Activated T-helper 9 cell treated with anti-CD3 and anti-CD28 coated beads, Interleukin-2, amount 50 U/mL, for 16 hours (primary cell): ENCODE measurements around the gene DCLRE1C.
"Not testable (repeated sequence)": the region's sequence is repeated elsewhere in the genome, so short reads cannot be mapped to it uniquely, and the experiment has no call there.

Source experiments
- DNase-seq: peaks from one replicate; pipeline ENCODE4 v3.0.0-alpha.2; 2020; ENCODE audit warnings: low read depth

DCLRE1C gene

DNA sequence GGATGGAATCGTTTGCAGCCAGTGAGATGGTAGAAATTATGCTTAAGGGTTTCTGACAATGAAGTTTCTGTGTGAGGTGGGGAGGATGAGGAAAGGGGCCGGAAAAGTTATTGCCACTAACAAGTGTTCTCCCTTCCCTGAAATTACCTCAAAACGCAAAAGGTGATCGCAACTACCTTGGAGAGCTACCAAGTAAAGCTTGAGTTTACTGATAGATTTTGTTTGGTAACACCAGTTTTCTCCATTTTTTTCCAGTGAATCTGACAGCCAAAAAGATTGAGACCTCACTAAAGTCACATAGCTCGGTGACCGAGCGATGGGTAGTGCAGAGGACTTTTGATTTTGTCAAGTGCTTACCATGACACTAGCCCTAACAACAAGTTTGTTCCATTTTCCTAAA, 73.7 kb downstream of the DCLRE1C start:
- no peak for DNase-seq

GRCh38 chr10:14879928-14880193, 74.0 kb downstream of the DCLRE1C start:
- DNase-seq = no peak

GRCh38 chr10:14879124-14879927, 74.6 kb downstream of the DCLRE1C start:
- peak; percentile 8 for DNase-seq

- peak; percentile 91 for DNase-seq
Measured at GRCh38 chr10:14878266-14879123, 75.4 kb downstream of the DCLRE1C start, which contains the start of gene SUV39H2. SUV39H2 (plus strand) TSS chr10:14878866; CDS start chr10:14878889, 23 bp downstream.

- no peak for DNase-seq
Measured at GRCh38 chr10:14876764-14877163, 77.1 kb downstream of the DCLRE1C start.

DNA sequence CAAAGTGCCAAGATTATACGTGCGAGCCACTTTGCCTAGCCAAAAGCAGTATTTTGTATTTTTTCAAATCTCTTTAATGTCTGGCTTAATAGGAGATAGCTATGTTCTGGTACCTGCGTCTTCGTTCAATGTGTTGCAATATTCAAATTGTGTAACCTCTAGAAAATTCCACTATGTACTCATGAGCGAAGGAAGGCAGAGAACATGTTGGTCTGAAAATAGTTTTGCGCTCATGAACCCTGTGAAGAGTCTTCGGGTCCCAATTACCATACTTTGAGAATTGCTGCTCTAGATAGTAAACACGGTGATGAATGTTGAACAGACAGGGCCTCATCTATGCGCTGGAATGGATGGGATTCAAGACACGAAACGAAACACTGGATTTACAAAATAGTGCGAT, 78.0 kb downstream of the DCLRE1C start:
- DNase-seq = no peak

- DNase-seq = no peak
Measured at GRCh38 chr10:14873090-14873760, 80.7 kb downstream of the DCLRE1C start.

DNA sequence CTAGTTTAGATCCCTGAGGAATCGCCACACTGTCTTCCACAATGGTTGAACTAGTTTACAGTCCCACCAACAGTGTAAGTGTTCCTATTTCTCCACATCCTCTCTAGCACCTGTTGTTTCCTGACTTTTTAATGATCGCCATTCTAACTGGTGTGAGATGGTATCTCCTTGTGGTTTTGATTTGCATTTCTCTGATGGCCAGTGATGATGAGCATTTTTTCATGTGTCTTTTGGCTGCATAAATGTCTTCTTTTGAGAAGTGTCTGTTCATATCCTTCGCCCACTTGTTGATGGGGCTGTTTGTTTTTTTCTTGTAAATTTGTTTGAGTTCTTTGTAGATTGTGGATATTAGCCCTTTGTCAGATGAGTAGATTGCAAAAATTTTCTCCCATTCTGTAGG, 89.0 kb downstream of the DCLRE1C start:
- not testable (repeated sequence) for DNase-seq

DNA sequence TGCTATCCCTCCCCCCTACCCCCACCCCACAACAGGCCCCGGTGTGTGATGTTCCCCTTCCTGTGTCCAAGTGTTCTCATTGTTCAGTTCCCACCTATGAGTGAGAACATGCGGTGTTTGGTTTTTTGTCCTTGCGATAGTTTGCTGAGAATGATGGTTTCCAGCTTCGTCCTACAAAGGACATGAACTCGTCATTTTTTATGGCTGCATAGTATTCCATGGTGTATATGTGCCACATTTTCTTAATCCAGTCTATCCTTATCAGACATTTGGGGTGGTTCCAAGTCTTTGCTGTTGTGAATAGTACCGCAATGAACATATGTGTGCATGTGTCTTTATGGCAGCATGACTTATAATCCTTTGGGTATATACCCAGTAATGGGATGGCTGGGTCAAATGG, 89.4 kb downstream of the DCLRE1C start:
- not testable (repeated sequence) for DNase-seq

GRCh38 chr10:14860791-14861190, 93.1 kb downstream of the DCLRE1C start:
- no peak for DNase-seq

DNA sequence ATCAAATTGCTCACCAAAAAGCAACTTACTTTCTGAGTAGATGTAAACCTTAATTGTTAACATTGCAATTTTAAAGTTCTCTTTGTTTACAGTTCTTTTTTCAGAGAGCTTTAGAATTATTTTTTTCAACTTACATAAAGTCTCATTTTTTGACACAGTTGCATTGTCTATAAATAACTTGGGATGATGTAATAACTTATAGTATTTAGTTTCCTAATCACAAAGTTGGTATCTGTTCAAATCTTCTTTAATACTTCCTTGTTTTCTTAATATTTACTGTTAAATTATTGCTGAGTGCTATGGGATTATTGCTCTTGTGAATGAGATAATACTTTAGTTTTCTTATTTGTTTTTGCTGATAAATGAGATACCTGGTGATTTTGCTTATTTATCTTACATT, 94.1 kb downstream of the DCLRE1C start:
- DNase-seq = no peak

GRCh38 chr10:14859043-14859442, 94.9 kb downstream of the DCLRE1C start:
- no peak for DNase-seq

GRCh38 chr10:14858338-14858960, 95.4 kb downstream of the DCLRE1C start:
- no peak for DNase-seq

GRCh38 chr10:14855453-14855852, 98.4 kb downstream of the DCLRE1C start:
- no peak for DNase-seq

DNA sequence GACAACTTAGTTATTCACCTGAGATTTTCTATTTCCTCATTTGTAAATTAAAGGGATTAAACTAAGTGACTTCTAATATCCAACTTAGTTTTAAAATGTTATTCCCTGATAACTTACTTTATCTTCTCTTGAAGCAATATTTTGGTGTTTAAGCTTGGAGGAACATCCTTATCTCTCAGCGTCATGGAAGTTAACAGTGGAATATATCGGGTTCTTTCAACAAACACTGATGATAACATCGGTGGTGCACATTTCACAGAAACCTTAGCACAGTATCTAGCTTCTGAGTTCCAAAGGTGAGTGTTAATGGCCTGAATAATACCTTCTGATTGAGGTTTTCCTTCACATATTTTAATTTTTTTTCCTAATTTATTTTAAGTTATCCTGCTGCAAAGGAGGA, 101.7 kb downstream of the DCLRE1C start:
- no peak for DNase-seq
